ENCODE data around the gene RUNDC3A.

Gene RUNDC3A

DNA sequence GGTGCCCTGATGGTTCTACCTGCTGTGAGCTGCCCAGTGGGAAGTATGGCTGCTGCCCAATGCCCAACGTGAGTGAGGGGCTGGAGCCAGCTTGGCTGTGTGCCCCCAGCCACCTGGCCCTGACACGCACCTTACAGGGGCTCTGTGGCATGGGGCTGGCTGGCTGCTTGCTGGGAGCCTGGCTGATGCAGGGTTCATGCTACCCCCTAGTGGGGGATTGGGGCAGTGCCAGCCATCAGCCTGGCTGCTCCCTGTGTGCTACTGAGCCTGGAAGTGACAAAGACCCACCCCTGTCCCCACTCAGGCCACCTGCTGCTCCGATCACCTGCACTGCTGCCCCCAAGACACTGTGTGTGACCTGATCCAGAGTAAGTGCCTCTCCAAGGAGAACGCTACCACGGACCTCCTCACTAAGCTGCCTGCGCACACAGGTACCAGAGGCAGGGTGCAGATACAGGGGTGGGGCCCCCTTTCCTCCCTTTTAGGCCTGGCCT lies 42.4 kb downstream of the RUNDC3A start (continued):
- TF ChIP-seq, protein P1, sequence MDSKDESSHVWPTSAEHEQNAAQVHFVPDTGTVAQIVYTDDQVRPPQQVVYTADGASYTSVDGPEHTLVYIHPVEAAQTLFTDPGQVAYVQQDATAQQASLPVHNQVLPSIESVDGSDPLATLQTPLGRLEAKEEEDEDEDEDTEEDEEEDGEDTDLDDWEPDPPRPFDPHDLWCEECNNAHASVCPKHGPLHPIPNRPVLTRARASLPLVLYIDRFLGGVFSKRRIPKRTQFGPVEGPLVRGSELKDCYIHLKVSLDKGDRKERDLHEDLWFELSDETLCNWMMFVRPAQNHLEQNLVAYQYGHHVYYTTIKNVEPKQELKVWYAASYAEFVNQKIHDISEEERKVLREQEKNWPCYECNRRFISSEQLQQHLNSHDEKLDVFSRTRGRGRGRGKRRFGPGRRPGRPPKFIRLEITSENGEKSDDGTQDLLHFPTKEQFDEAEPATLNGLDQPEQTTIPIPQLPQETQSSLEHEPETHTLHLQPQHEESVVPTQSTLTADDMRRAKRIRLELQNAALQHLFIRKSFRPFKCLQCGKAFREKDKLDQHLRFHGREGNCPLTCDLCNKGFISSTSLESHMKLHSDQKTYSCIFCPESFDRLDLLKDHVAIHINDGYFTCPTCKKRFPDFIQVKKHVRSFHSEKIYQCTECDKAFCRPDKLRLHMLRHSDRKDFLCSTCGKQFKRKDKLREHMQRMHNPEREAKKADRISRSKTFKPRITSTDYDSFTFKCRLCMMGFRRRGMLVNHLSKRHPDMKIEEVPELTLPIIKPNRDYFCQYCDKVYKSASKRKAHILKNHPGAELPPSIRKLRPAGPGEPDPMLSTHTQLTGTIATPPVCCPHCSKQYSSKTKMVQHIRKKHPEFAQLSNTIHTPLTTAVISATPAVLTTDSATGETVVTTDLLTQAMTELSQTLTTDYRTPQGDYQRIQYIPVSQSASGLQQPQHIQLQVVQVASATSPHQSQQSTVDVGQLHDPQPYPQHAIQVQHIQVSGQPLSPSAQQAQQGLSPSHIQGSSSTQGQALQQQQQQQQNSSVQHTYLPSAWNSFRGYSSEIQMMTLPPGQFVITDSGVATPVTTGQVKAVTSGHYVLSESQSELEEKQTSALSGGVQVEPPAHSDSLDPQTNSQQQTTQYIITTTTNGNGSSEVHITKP (tag by site-specific recombination; IDR thresholded peaks at IDR 0.05): no peak
- TF ChIP-seq ZSCAN30 (tag by site-specific recombination; IDR thresholded peaks at IDR 0.05) (no peak; the same call in 1 of the 2 replicates), ZFP37 (tag by site-specific recombination; IDR thresholded peaks at IDR 0.05) (0 out of 2 replicates have a peak, but pooled peaks have one; percentile 54), GLI2 (tag by site-specific recombination; IDR thresholded peaks at IDR 0.05; ENCODE audit: borderline replicate concordance, low read depth) (no peak), OSR2 (tag by site-specific recombination; IDR thresholded peaks at IDR 0.05) (0 out of 2 replicates have a peak, but pooled peaks have one; percentile 23), ZSCAN23 (tag by site-specific recombination; IDR thresholded peaks at IDR 0.05) (no peak), SP7 (tag by site-specific recombination; IDR thresholded peaks at IDR 0.05) (0 out of 2 replicates have a peak, but pooled peaks have one; percentile 21), ZNF2 (tag by site-specific recombination; IDR thresholded peaks at IDR 0.05) (peak; percentile 99), ZNF707 (tag by site-specific recombination; IDR thresholded peaks at IDR 0.05) (no peak), ZNF19 (tag by site-specific recombination; IDR thresholded peaks at IDR 0.05; ENCODE audit: low read depth) (no peak)
- TF ChIP-seq, protein P2, sequence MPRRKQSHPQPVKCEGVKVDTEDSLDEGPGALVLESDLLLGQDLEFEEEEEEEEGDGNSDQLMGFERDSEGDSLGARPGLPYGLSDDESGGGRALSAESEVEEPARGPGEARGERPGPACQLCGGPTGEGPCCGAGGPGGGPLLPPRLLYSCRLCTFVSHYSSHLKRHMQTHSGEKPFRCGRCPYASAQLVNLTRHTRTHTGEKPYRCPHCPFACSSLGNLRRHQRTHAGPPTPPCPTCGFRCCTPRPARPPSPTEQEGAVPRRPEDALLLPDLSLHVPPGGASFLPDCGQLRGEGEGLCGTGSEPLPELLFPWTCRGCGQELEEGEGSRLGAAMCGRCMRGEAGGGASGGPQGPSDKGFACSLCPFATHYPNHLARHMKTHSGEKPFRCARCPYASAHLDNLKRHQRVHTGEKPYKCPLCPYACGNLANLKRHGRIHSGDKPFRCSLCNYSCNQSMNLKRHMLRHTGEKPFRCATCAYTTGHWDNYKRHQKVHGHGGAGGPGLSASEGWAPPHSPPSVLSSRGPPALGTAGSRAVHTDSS (tag by site-specific recombination; IDR thresholded peaks at IDR 0.05): no peak
- TF ChIP-seq, protein P3, sequence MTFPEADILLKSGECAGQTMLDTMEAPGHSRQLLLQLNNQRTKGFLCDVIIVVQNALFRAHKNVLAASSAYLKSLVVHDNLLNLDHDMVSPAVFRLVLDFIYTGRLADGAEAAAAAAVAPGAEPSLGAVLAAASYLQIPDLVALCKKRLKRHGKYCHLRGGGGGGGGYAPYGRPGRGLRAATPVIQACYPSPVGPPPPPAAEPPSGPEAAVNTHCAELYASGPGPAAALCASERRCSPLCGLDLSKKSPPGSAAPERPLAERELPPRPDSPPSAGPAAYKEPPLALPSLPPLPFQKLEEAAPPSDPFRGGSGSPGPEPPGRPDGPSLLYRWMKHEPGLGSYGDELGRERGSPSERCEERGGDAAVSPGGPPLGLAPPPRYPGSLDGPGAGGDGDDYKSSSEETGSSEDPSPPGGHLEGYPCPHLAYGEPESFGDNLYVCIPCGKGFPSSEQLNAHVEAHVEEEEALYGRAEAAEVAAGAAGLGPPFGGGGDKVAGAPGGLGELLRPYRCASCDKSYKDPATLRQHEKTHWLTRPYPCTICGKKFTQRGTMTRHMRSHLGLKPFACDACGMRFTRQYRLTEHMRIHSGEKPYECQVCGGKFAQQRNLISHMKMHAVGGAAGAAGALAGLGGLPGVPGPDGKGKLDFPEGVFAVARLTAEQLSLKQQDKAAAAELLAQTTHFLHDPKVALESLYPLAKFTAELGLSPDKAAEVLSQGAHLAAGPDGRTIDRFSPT (tag by site-specific recombination; IDR thresholded peaks at IDR 0.05): peak; percentile 67; the same call in 1 of the 2 replicates

DNA sequence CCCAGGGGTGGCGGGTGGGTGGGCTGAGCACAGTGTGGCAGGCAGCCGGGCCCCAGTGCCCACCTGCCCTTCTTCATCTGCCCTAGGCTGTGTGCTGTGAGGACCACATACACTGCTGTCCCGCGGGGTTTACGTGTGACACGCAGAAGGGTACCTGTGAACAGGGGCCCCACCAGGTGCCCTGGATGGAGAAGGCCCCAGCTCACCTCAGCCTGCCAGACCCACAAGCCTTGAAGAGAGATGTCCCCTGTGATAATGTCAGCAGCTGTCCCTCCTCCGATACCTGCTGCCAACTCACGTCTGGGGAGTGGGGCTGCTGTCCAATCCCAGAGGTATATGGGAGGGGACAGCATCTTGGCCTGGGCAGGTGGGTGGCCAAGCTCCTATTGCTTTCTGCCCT lies 43.1 kb downstream of the RUNDC3A start:
- CTCF ChIA-PET: interaction anchor here (1.0 to 3.0 kb wide), 14 partner anchors 9 to 408 kb away, joined by 3 to 21 read pairs (median 9); partner anchors contain the start of genes ASB16 and FAM171A2
- POLR2A ChIA-PET: interaction anchor here (0.7 to 1.6 kb wide), 2 partner anchors 130 to 144 kb away, joined by 4 read pairs; no protein-coding TSS in a partner anchor

More for the DNA sequence above, 43.1 kb downstream of the RUNDC3A start:
- Histone ChIP-seq H3K36me3 (ENCODE audit: control insufficient read depth in 2 of 2, insufficient read depth in 1 of 2, low read length in 2 of 2) (peaks cover 0 to 56% of the 10 kb centered on the region in 2 experiments; a peak in 1 of 3 replicates), H3K27ac (ENCODE audit: extremely low read depth, low read depth, low read length) (no peak overlapping the region), H3K9me3 (ENCODE audit: control insufficient read depth, insufficient read depth, low read depth, low read length) (no peaks in the 10 kb centered on the region), H3K4me1 (ENCODE audit: control insufficient read depth, insufficient read depth, low read length) (no peaks in the 10 kb centered on the region), H3K4me3 (ENCODE audit: low read depth, low read length) (no peak overlapping the region)
- TF ChIP-seq SETDB1 (IDR thresholded peaks at IDR 0.05; ENCODE audit: insufficient read length, low read length) (no peak), ZNF654 (tag by site-specific recombination; IDR thresholded peaks at IDR 0.05; ENCODE audit: low read depth) (no peak), ZNF473 (tag by site-specific recombination; IDR thresholded peaks at IDR 0.05) (no peak), YY1 (tag by site-specific recombination; IDR thresholded peaks at IDR 0.05) (no peak), ZBTB17 (tag by site-specific recombination; IDR thresholded peaks at IDR 0.05) (no peak), KLF1 (tag by site-specific recombination; IDR thresholded peaks at IDR 0.05) (no peak), ZNF624 (tag by site-specific recombination; IDR thresholded peaks at IDR 0.05) (no peak), ZNF2 (tag by site-specific recombination; IDR thresholded peaks at IDR 0.05) (no peak), SCRT2 (tag by site-specific recombination; IDR thresholded peaks at IDR 0.05) (no peak), ZNF561 (tag by site-specific recombination; IDR thresholded peaks at IDR 0.05; ENCODE audit: borderline replicate concordance) (no peak), ZNF138 (tag by site-specific recombination; IDR thresholded peaks at IDR 0.05; ENCODE audit: borderline replicate concordance) (no peak), ZNF670 (tag by site-specific recombination; IDR thresholded peaks at IDR 0.05; ENCODE audit: low read depth) (no peak)
- TF ChIP-seq, protein P4, sequence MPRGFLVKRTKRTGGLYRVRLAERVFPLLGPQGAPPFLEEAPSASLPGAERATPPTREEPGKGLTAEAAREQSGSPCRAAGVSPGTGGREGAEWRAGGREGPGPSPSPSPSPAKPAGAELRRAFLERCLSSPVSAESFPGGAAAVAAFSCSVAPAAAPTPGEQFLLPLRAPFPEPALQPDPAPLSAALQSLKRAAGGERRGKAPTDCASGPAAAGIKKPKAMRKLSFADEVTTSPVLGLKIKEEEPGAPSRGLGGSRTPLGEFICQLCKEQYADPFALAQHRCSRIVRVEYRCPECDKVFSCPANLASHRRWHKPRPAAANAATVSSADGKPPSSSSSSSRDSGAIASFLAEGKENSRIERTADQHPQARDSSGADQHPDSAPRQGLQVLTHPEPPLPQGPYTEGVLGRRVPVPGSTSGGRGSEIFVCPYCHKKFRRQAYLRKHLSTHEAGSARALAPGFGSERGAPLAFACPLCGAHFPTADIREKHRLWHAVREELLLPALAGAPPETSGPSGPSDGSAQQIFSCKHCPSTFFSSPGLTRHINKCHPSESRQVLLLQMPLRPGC (tag by site-specific recombination; IDR thresholded peaks at IDR 0.05): no peak
